Measurements from ENCODE around the gene OSBPL3.

DNA sequence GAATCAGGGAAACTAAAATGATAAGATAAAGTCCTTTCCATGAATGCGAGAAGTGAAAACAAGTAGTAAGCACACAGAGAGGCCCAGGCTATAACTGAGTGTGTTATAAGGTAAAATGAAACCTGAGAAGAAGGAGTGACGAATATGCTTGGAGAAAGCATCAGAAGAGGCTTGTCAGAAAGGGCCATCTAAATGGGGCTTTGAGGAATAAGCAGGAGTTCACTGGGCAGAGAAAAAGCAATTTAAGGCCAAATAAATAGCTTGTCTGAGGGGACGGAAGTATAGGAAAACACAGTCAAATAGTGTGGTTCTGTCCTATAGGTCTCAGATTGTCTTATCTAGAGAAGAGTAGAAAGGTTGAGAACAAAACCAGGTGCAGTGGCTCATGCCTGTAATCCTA lies 163.1 kb downstream of the OSBPL3 start:
- TF ChIP-seq CTCF (IDR thresholded peaks at IDR 0.05) (no peak), POLR2A (IDR thresholded peaks at IDR 0.05) (no peak)
